Activated CD4-positive, CD25-positive, alpha-beta regulatory T cell treated with anti-CD3 and anti-CD28 coated beads, Interleukin-2, amount 50 U/mL, for 16 hours (primary cell): Measurements from ENCODE around the gene ATF7.

Experiments used
- DNase-seq: peaks from one replicate; pipeline ENCODE4 v3.0.0-alpha.2; 2020; ENCODE audit warnings: low read depth, low spot score

The ATF7 gene

DNA sequence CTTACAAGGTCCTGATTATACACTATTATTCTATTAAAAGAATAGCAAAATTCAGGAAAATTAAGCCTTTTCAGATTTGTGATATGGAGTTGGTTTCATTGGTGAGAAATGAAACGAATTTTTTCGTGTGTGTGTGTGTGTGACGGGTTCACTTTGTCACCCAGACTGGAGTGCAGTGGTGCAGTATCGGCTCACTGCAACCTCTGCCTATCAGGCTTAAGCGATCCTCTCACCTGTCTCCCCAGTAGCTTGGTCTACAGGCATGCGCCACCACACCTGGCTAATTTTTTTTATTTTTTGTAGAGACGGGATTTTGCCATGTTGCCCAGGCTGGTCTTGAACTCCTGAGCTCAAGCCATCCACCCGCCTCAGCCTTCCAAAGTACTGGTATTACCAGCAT, 164.6 kb downstream of the ATF7 start:
- no peak for DNase-seq

DNA sequence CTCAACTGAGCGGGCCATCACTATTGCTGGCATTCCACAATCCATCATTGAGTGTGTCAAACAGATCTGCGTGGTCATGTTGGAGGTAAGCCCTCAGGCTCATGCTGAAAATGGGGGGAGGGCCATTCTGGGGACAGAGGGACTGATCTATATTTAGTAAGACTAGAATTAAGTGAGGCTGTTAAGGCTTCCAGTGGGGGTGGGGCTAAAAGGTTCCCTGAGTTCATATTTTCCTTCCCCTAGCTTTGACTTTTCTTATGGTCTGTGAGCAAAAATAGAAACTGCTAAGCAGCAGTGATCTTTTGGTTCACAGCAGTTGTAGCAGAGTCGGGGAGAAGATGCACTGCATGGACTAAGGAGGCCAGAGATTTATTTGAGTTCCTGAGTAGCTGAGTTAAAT, 165.1 kb downstream of the ATF7 start:
- DNase-seq, result no peak

DNA sequence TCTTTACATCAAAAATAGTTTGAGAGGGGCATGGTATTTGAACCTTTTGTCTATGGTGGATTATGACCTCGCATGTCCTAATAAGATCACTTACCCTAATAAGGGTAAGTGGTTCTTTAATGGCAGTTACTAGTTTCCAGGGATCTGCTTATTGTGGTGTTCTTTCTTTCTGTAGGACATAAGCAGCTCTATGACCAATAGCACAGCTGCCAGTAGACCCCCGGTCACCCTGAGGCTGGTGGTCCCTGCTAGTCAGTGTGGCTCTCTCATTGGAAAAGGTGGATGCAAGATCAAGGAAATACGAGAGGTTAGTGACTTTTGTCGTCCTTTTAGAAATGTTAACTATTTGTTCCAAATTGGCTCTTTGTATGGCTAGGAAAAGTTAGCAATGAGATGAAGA, 167.1 kb downstream of the ATF7 start:
- no peak for DNase-seq
